ENCODE measurements around the gene TIMM44.

DNA sequence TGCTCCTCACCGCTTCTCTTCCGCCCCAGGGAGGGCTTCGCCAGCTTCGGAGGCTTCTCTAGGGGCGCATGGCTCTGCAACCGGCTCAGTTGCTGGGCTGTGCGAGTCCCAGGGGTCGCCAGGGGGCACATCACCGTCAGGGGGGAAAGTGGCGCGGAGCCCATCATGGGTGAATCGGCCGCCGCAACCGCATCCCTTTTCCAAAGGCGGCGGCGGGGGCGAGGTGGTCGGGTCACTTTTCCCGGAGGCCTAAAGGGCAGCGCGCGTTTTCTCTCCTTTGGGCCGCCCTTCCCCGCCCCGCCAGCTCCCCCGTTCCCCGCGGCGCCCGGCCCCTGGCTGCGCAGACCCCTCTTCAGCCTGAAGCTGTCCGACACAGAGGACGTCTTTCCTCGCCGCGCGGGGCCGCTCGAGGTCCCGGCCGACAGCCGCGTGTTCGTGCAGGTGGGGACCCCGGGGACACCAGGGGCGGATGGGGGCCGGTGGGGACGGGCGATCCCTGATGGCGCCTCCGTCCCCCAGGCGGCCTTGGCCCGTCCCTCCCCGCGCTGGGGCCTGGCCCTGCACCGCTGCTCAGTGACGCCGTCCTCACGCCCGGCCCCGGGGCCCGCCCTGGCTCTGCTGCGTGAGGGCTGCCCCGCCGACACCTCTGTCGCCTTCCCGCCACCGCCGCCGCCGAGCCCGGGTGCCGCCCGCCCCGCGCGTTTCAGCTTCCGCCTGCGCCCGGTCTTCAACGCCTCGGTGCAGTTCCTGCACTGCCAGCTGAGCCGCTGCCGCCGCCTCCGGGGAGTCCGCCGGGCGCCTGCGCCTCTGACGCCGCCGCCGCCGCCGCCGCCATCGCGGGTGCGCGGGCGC lies 27.1 kb downstream of the TIMM44 start:
- TF ChIP-seq GATA2 (IDR thresholded peaks at IDR 0.05; ENCODE audit: low read depth, low read length) = no peak
- no peak for TF ChIP-seq GATA3 (IDR thresholded peaks at IDR 0.05; ENCODE audit: low read depth, low read length)

Data from SH-SY5Y (cell line).